K562 (cell line): ENCODE measurements around the gene SMAD7. TPM values are rescaled to one million over a fixed set of nuclear protein-coding genes. Genes with fewer than 3 reads are reported as not detected.

ENCODE experiments used
- CBFA2T2 ChIP-seq: fragments of 450-650 bp; conservative IDR thresholded peaks from 2 replicates; pipeline ENCODE4 v1.6.1; 2017; ENCODE audit warnings: mild to moderate bottlenecking
- CREB1 ChIP-seq, 2 experiments: sonication (generic) in 1 of 2; formaldehyde crosslinking in 1 of 2; IDR thresholded peaks; 2 replicates each; pipeline versions ENCODE4 v1.6.1 to v1.8.0; 2012 to 2022; ENCODE audit warnings: inconsistent platforms in 1 of 2, mild to moderate bottlenecking in 1 of 2, missing genetic modification reagents in 1 of 2, moderate library complexity in 1 of 2
- CREM ChIP-seq: IDR thresholded peaks from 2 replicates; pipeline ENCODE4 v1.6.1; 2014; ENCODE audit warnings: antibody characterized with exemption, low read depth
- CSDE1 ChIP-seq, 2 experiments: fragments of 450-650 bp; IDR thresholded peaks; 2 replicates each; pipeline ENCODE4 v1.6.1; 2016; ENCODE audit warnings: mild to moderate bottlenecking in 1 of 2
- GATAD2B ChIP-seq: fragments of 450-650 bp; IDR thresholded peaks from 2 replicates; pipeline ENCODE4 v1.6.1; 2017; ENCODE audit warnings: mild to moderate bottlenecking, borderline replicate concordance
- HDAC3 ChIP-seq: fragments of 450-650 bp; IDR thresholded peaks from 2 replicates; pipeline ENCODE4 v1.6.1; 2018; ENCODE audit warnings: borderline replicate concordance, mild to moderate bottlenecking, moderate library complexity; ENCODE audit not compliant: partially characterized antibody
- HDGF ChIP-seq: fragments of 450-650 bp; IDR thresholded peaks from 2 replicates; pipeline ENCODE4 v1.6.1; 2016
- KDM1A ChIP-seq, 2 experiments: fragments of 450-650 bp; IDR thresholded peaks; 2 replicates each; pipeline ENCODE4 v1.6.1; 2016; ENCODE audit warnings: mild to moderate bottlenecking in 2 of 2
- L3MBTL2 ChIP-seq: fragments of 450-650 bp; IDR thresholded peaks from 2 replicates; pipeline ENCODE4 v1.6.1; 2016; ENCODE audit warnings: mild to moderate bottlenecking, moderate library complexity
- MCM2 ChIP-seq: fragments of 450-650 bp; IDR thresholded peaks from 2 replicates; pipeline ENCODE4 v1.6.1; 2017; ENCODE audit warnings: low read depth, mild to moderate bottlenecking
- NCOA1 ChIP-seq: fragments of 450-650 bp; IDR thresholded peaks from 2 replicates; pipeline ENCODE4 v1.6.1; 2016; ENCODE audit warnings: low read depth
- NR4A1 ChIP-seq, 2 experiments: fragments of 250-450 bp in 1 of 2; fragments of 450-650 bp in 1 of 2; sonication (Bioruptor Pico) in 1 of 2; IDR thresholded peaks; 2 replicates each; pipeline versions ENCODE4 v1.4.0 to v1.6.1; 2016 to 2020; ENCODE audit warnings: mild to moderate bottlenecking in 2 of 2, missing compliant biosample characterization in 1 of 2, missing genetic modification characterization in 1 of 2, moderate library complexity in 1 of 2
- POLR2B ChIP-seq: fragments of 450-650 bp; IDR thresholded peaks from 2 replicates; pipeline ENCODE4 v1.6.1; 2018; ENCODE audit warnings: low read depth; ENCODE audit not compliant: partially characterized antibody
- RAD51 ChIP-seq: fragments of 450-650 bp; IDR thresholded peaks from 2 replicates; pipeline ENCODE4 v1.7.1; 2016; ENCODE audit warnings: low read depth, mild to moderate bottlenecking, borderline replicate concordance
- TCF3 ChIP-seq: sonication (generic); formaldehyde crosslinking; IDR thresholded peaks from 2 replicates; pipeline ENCODE4 v1.4.0; 2020; ENCODE audit warnings: mild to moderate bottlenecking, missing genetic modification reagents
- TEAD4 ChIP-seq, 2 experiments: sonication (generic) in 1 of 2; formaldehyde crosslinking in 1 of 2; IDR thresholded peaks; 2 replicates each; pipeline versions ENCODE4 v1.6.1 to v1.8.0; 2012 to 2022; ENCODE audit warnings: borderline replicate concordance in 1 of 2, inconsistent platforms in 1 of 2, low read length in 1 of 2, mild to moderate bottlenecking in 1 of 2, missing genetic modification reagents in 1 of 2
- ZFP36 ChIP-seq: fragments of 150-350 bp; IDR thresholded peaks from 2 replicates; pipeline ENCODE4 v1.6.1; 2018; ENCODE audit warnings: low read length, low read depth; ENCODE audit not compliant: partially characterized antibody
- ZNF184 ChIP-seq: sonication (generic); formaldehyde crosslinking; IDR thresholded peaks from 2 replicates; pipeline ENCODE4 v1.5.0; 2020; ENCODE audit warnings: missing genetic modification reagents
- ZNF239 ChIP-seq: fragments of 250-450 bp; sonication (Bioruptor Pico); IDR thresholded peaks from 2 replicates; pipeline ENCODE4 v1.4.0; 2020; ENCODE audit warnings: mild to moderate bottlenecking
- ZNF444 ChIP-seq: fragments of 250-450 bp; sonication (Bioruptor Pico); IDR thresholded peaks from 2 replicates; pipeline ENCODE4 v1.4.0; 2020; ENCODE audit warnings: mild to moderate bottlenecking, moderate library complexity
- ZNF507 ChIP-seq: conservative IDR thresholded peaks from 2 replicates; pipeline ENCODE4 v1.6.1; 2017; ENCODE audit warnings: missing genetic modification characterization, missing compliant biosample characterization
- polyA plus RNA-seq, 8 experiments: library from polyadenylated mRNA; depleted of rRNA in 4 of 8; stranded (reverse) in 5 of 8; unstranded in 3 of 8; fragments of >200 nt; fragmentation: Nextera tagmentation in 2 of 8; fragmentation: Illumina TruSeq in 1 of 8; extraction: Ambion mirVana in 2 of 8; extraction: Trizol in 1 of 8; gene quantifications; 2 replicates each; pipeline versions ENCODE4 v1.2.1 to v1.2.3, GENCODE V29; 2011 to 2014; ENCODE audit warnings: inconsistent platforms in 1 of 8, missing spikeins in 1 of 8
- total RNA-seq, 7 experiments: library from RNA; depleted of rRNA in 6 of 7; stranded (reverse); fragments of >200 nt in 6 of 7; fragmentation: Illumina TruSeq in 2 of 7; extraction: Trizol in 2 of 7; gene quantifications; 2 replicates each; pipeline versions ENCODE4 v1.2.1 to v1.2.3, GENCODE V29; 2011 to 2021; ENCODE audit warnings: low replicate concordance in 1 of 7
- TF ChIP-seq, protein P1 (sequence below): sonication (generic); formaldehyde crosslinking; IDR thresholded peaks from 2 replicates; pipeline ENCODE4 v1.8.0; 2022; ENCODE audit warnings: mild to moderate bottlenecking, missing genetic modification reagents
- TF ChIP-seq, protein P2 (sequence below): sonication (generic); formaldehyde crosslinking; IDR thresholded peaks from 2 replicates; pipeline ENCODE4 v1.5.0; 2020; ENCODE audit warnings: missing genetic modification reagents
- TF ChIP-seq, protein P3 (sequence below): sonication (generic); IDR thresholded peaks from 2 replicates; pipeline ENCODE4 v1.6.1; 2016
- TF ChIP-seq, protein P4 (sequence below): fragments of 450-650 bp; formaldehyde crosslinking; IDR thresholded peaks from 2 replicates; pipeline ENCODE4 v1.4.0; 2020; ENCODE audit warnings: mild to moderate bottlenecking, moderate library complexity

The SMAD7 gene
- total and polyA plus RNA-seq, 9 of the 15 experiments (the other 6 are each of a cell fraction or from before 2014, with no cell fraction given), result 0.13 to 3.0 (median 1.6) TPM

DNA sequence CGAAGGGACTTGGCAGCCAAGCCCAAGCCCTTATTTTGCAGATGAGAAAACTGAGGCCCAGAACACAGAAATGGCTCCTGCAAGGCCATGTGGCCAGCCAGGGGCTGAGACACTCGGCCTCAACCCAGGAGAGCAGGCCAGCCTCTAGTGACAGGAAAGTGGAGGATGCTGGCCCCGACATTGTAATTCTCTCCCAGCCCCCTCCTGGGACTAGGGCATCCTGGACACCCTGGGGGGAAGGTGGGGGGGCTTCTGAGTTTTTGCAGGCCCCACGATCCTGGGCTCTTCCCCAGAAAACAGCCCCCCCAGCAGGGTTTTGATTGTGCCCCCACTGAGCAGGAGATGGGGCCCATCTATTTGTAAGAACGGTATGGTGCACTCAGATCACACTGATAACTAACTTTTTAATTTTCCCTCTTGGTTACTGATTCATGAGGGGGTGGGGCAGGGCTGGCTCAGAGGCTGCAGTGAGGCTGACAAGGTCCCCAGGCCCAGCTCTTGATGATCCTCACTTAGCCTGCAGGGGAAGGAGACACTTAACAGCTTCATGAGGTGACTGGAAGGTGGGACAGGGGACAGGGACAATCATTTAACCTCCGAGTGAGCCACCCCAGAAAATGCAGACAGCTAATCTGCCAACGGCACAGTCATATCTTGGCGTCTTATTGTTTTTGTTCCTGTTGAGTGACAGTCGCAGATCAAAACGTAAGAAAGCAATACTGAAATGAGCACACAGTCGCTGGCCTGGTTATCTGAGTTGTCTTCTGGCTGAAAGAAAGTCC lies 18.9 kb downstream of the SMAD7 start (continued):
- TF ChIP-seq L3MBTL2 (no peak), ZNF444 (CRISPR knock-in tag) (no peak), CREM (peak; percentile 90), GATAD2B (no peak), POLR2B (no peak), CSDE1 (IDR thresholded peaks at IDR 0.05) (no peak), KDM1A (IDR thresholded peaks at IDR 0.05) (no peak), ZFP36 (no peak), TEAD4 (IDR thresholded peaks at IDR 0.05; ENCODE audit: low read length) (no peak), TEAD4 (CRISPR knock-in tag; IDR thresholded peaks at IDR 0.05; ENCODE audit: borderline replicate concordance) (no peak), MCM2 (no peak), CREB1 (IDR thresholded peaks at IDR 0.05) (peak; percentile 79), CREB1 (CRISPR knock-in tag; IDR thresholded peaks at IDR 0.05) (no peak), ZNF507 (tag) (no peak), NCOA1 (no peak), RAD51 (no peak), ZNF239 (CRISPR knock-in tag) (no peak), HDAC3 (no peak), CBFA2T2 (no peak), ZNF184 (CRISPR knock-in tag) (no peak), HDGF (no peak), TCF3 (CRISPR knock-in tag) (peak; percentile 26; the same call in 1 of the 2 replicates), NR4A1 (CRISPR knock-in tag; IDR thresholded peaks at IDR 0.05) (no peak), NR4A1 (tag; IDR thresholded peaks at IDR 0.05) (no peak)
- TF ChIP-seq, protein P1, sequence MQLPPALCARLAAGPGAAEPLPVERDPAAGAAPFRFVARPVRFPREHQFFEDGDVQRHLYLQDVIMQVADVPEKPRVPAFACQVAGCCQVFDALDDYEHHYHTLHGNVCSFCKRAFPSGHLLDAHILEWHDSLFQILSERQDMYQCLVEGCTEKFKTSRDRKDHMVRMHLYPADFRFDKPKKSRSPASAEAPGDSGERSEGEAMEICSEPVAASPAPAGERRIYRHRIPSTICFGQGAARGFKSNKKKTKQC (CRISPR knock-in tag), result no peak
- TF ChIP-seq, protein P2, sequence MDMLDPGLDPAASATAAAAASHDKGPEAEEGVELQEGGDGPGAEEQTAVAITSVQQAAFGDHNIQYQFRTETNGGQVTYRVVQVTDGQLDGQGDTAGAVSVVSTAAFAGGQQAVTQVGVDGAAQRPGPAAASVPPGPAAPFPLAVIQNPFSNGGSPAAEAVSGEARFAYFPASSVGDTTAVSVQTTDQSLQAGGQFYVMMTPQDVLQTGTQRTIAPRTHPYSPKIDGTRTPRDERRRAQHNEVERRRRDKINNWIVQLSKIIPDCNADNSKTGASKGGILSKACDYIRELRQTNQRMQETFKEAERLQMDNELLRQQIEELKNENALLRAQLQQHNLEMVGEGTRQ (CRISPR knock-in tag), result no peak
- TF ChIP-seq, protein P3, sequence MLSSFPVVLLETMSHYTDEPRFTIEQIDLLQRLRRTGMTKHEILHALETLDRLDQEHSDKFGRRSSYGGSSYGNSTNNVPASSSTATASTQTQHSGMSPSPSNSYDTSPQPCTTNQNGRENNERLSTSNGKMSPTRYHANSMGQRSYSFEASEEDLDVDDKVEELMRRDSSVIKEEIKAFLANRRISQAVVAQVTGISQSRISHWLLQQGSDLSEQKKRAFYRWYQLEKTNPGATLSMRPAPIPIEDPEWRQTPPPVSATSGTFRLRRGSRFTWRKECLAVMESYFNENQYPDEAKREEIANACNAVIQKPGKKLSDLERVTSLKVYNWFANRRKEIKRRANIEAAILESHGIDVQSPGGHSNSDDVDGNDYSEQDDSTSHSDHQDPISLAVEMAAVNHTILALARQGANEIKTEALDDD, result no peak; the same call in 1 of the 2 replicates
- TF ChIP-seq, protein P4, sequence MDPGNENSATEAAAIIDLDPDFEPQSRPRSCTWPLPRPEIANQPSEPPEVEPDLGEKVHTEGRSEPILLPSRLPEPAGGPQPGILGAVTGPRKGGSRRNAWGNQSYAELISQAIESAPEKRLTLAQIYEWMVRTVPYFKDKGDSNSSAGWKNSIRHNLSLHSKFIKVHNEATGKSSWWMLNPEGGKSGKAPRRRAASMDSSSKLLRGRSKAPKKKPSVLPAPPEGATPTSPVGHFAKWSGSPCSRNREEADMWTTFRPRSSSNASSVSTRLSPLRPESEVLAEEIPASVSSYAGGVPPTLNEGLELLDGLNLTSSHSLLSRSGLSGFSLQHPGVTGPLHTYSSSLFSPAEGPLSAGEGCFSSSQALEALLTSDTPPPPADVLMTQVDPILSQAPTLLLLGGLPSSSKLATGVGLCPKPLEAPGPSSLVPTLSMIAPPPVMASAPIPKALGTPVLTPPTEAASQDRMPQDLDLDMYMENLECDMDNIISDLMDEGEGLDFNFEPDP (CRISPR knock-in tag), result no peak
